Stimulated activated CD8-positive, alpha-beta memory T cell treated with anti-CD3 and anti-CD28 coated beads, Interleukin-12 subunit alpha, Interleukin-12 subunit beta, amount 100 ng/mL, for 4 hours (primary cell): ENCODE measurements around the gene PLCB4.

Experiments used
- DNase-seq: peaks from one replicate; pipeline ENCODE4 v3.0.0-alpha.2; 2020; ENCODE audit warnings: low read depth

PLCB4 gene

GRCh38 chr20:9323622-9324021, 254.7 kb downstream of the PLCB4 start:
- no peak for DNase-seq

- no peak for DNase-seq
Observed at GRCh38 chr20:9329355-9330101, 260.6 kb downstream of the PLCB4 start.

DNA sequence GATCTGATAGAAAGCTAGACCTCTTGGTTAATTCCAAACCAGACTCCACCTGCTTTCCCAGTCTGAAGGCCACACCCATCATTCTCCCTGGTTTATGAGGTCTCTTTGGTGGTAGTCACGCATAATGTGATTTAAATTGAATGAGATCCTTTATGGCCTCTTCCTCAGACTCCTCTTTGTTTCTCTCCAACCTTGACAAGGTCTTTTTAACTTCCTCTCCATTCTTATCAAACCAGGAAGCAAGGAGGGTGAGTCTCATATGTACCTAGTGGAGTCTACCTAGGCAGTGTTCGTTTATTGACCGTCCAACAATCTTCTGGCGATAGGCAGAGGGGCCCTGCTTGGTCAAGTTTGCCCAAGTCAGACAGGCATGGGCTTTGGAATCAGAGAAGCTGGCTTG, 261.3 kb downstream of the PLCB4 start:
- DNase-seq: no peak

DNA sequence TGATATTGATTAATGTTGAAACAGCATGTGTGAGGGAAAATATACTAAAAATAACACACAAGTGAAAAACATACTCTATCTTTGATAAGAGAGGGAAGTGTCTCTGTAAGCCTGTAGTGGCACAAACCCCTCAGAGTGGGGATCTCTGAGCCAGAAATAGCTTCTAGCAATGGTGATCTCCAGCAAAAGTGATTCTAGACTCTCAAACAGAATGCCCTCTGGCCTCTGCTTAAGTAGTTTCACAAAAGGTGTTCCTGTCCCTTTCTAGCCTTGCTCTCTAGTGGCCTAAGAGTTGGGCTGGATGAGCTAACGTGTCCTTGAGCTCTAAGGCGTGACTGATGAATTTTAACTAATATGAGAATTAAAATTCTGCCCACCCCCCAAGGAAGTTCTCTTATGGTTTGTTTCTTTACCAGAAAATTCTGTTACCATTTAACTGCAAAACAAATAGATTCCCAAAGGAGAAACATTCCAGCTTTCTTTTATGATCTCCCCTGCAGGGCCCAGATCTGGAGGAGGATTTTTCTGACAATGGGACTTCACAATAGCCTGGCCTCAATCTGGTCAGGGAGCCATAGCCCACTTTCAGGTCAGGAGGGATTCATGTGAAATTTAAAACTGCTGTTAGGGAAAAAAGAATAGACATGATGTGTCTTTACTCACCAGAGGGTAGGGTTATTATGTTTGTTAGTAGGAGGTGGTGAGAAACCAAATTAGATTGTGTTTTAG, 263.0 kb downstream of the PLCB4 start:
- DNase-seq: no peak

GRCh38 chr20:9332791-9333479, 264.0 kb downstream of the PLCB4 start:
- DNase-seq: no peak

GRCh38 chr20:9334866-9335265, 266.0 kb downstream of the PLCB4 start:
- DNase-seq: no peak

DNA sequence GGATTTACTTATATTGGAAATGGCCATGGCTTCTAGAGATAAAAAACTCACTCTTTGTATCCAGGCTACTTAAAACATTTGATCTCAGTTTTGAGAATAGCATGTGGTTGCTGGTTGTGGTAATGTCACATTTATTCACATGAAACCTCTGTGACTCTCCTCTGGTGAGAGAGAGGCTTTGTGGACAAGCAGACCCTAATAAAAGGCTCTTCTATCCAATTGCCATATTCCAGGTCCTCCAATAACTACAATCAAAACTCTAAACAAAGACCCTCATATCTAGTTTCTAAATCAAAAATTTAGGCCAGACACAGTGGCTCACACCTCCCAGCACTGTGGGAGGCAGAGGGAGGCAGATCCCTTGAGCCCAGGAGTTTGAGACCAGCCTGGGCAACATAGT, 269.2 kb downstream of the PLCB4 start:
- DNase-seq: no peak

GRCh38 chr20:9339708-9340107, 270.8 kb downstream of the PLCB4 start:
- DNase-seq: no peak

DNA sequence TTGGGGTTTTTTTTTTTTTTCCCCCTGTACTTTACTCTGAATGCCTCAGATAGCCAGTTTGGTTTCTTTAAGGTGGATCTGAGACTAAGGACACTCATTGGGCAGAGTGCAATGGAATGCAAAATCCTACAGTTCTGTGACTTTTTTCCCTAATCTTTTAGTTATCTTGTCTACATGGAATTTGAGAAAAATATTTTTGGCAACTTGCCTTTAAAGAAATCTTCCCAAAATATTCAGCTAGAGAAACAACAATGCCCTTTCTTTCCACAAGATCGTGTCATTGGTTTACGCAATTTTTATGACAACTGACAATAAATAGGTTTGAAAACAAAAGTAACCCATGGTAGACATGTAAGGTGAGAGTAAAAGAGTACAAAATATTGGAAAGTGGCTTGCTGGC, 273.8 kb downstream of the PLCB4 start:
- no peak for DNase-seq

DNA sequence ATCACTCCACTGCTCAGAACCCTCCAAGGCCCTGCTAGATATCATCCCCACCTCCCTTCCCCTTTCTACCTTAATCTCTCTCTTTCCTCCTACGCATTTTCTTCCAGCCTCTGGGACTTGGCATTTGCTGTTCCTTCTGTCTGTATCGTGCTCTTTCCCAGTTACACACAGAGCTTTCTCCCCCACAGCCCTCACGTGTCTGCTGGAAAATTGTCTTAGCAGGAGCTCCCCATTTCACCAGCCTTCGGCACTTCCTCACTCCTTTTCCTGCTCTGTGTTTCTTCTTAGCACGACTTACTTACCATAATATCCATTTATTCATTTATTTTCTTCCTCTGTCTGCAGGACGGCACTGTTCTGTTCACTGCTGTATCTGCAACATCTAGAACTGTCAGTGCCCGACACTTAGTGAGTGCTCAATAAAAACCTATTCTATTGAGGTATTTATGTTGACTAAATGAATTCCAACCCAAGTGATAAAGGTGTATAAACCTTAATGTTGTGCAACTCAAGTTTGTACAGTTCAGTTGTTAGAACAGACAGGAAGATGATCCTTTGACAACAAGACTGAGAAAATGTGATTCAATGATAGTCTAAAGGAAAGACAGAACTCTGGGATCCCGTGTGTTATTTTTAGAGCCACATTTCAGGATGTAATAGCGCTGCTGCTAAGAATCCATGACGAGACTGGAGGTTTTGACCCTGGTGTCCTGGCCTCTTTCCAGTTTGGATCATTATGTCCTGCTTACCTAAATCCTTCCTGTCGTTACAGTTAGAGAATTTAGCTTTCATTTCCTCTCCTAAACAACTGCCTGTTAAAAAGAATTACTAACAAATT, 275.4 kb downstream of the PLCB4 start:
- no peak for DNase-seq

DNA sequence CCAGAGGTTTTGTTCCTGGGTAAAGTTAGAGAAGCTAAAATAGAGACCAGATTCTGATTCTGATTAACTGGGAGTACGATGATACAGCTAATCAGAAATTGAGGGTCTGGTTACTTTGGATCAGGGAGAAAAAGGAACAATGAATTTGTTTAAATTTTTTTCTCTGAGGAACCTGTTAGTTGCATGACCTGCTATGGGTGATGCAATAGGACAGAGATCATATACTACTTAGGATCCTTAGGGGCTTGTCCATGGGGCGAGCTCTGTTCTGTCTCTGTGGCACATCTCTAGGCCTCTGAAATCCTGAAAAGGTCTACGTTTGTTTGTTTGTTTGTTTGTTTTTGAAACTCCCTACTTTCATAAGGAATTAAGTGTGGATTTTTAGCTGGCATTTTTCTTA, 279.4 kb downstream of the PLCB4 start:
- DNase-seq: no peak

GRCh38 chr20:9348747-9349146, 279.9 kb downstream of the PLCB4 start:
- no peak for DNase-seq

- DNase-seq: no peak
Observed at GRCh38 chr20:9349249-9349648, 280.4 kb downstream of the PLCB4 start.

- DNase-seq: no peak
Observed at GRCh38 chr20:9352739-9353138, 283.9 kb downstream of the PLCB4 start.

GRCh38 chr20:9353180-9353915, 284.5 kb downstream of the PLCB4 start:
- DNase-seq: no peak

DNA sequence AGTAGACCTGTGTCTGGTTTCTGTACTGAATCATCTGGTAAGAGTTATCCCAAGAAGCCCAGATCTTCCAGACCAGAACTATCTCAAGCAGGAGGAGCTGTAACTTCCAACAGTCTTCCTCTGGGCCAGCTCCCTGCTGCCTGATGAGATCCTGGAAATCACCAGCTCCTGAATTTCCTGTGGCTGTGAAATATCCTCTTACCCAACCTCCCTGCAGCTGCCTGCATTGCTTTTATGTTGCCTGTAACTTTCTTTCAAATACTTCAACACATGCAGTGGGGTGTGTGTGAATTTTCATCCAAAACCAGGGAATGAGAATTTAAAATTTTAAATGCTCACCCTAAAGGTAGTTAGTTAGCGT, 285.0 kb downstream of the PLCB4 start:
- no peak for DNase-seq

DNA sequence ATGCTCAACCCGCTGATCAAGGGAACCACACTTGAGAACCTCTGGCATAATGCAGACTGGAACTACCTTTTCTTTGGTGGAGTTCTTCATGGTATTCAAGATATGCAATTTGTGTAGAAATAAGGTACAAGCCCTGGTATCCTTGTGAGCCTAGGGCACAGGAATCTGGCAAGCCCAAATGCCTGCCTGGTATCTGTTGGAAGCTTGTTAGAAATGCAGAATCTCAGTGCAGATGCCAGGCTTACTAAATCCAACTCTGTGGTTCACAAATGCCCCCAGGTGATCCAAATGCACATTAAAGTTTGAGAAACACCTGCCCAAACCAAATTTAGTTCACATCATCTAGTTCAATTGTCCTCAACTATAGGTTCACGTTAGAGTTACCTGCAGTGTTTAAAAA, 285.7 kb downstream of the PLCB4 start:
- DNase-seq: no peak

DNA sequence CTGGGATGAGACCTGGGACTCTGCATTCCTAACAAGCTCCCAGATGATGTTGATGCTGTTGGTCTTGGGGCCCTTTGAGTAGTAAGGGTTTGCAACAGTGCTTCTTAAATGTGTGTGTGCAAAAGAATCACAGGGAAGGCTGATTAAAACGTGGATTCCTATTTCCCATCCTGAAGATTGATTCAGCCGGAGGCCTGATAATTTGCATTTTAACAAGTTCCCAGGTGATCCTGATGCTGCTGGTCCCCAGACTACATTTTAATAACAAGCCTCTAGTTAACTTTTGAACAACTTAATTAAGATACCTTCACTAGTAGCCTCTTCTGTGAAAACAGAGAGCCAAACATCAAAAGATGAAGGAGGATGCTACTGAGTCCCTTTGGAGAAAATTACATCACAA, 289.1 kb downstream of the PLCB4 start:
- DNase-seq: no peak

GRCh38 chr20:9359561-9360308, 290.8 kb downstream of the PLCB4 start:
- DNase-seq: no peak

DNA sequence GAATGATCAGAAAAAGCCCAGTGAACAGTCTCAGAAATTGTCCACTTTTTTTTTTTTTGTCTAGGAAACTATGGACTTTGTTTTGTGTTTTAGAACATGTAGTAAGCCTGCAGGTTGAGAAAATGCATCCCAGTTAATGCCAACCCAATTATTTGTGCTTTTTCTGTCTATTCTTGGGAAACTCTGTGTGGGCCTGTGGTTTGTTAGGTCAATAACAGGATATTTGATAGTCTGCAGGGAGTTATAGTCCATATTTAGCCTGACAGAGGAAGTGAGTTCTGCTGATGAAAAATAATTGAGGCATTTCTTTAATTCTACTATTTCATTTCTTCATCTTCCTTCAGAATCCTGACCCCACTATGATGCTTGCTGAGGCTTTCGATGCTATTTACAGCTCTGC, 291.5 kb downstream of the PLCB4 start:
- no peak for DNase-seq

DNA sequence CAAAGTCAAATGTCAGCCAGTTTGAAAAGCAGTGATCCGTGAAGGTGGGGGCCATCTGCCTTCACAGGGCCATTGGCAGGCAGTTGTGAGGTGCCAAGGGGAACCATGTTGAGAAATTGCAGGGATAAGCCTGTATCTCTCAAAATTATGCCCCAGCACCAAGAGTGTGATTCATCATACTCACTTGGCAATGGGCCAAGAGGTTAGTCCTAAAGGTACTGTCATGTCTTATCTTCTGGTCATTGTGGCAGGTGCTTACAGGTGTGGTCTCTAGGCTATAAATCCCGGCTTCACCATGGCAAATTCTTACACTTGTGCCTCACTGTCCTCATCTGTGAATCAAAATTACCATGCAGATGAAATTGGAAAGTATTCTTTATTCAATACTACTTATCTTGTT, 294.8 kb downstream of the PLCB4 start:
- DNase-seq: no peak
